Upper lobe of left lung (tissue), 6 donors: Measurements from ENCODE around the gene CLEC4D. TPM values are rescaled to one million over a fixed set of nuclear protein-coding genes. Genes with fewer than 3 reads are reported as not detected.

Source experiments
- ATAC-seq, 2 donors: fragments of 200-7000 bp; cut with Tn5 transposase; one replicate each; pipeline ENCODE4 v1.9.1; 2022; ENCODE audit warnings: mild to moderate bottlenecking in 2 of 2, moderate library complexity in 2 of 2; ENCODE audit not compliant: low FRiP score in 2 of 2
- DNase-seq, 2 donors: peaks; one replicate each; pipeline ENCODE4 v3.0.0-alpha.2; 2019 to 2020
- H3K27ac ChIP-seq, 4 donors: fragments of 200-600 bp; sonication (generic); one replicate each; pipeline ENCODE4 v1.5.1; 2016 to 2019
- H3K27me3 ChIP-seq, 4 donors: fragments of 200-600 bp; sonication (generic); one replicate each; pipeline ENCODE4 v1.5.1; 2017 to 2019
- H3K36me3 ChIP-seq, 4 donors: fragments of 200-600 bp; sonication (generic); one replicate each; pipeline ENCODE4 v1.5.1; 2016 to 2019
- H3K4me1 ChIP-seq, 4 donors: fragments of 200-600 bp; sonication (generic); one replicate each; pipeline ENCODE4 v1.5.1; 2018 to 2019
- H3K4me3 ChIP-seq, 4 donors: fragments of 200-600 bp; sonication (generic); one replicate each; pipeline ENCODE4 v1.5.1; 2017 to 2019; ENCODE audit warnings: mild to moderate bottlenecking in 2 of 4, moderate library complexity in 1 of 4
- H3K9me3 ChIP-seq, 4 donors: fragments of 200-600 bp; sonication (generic); one replicate each; pipeline ENCODE4 v1.5.1; 2018 to 2019
- CTCF ChIP-seq, 6 experiments: fragments of 450-650 bp in 4 of 6; fragments of 200-600 bp in 2 of 6; sonication (generic) in 2 of 6; IDR thresholded peaks; one replicate each; pipeline ENCODE4 v1.5.1; 2016 to 2019; ENCODE audit warnings: antibody characterized with exemption in 6 of 6
- EP300 ChIP-seq, 4 donors: sonication (generic); formaldehyde crosslinking; IDR thresholded peaks; one replicate each; pipeline ENCODE4 v1.5.1; 2017; ENCODE audit warnings: antibody characterized with exemption in 4 of 4, control low read depth in 2 of 4
- POLR2A ChIP-seq, 4 donors: fragments of 450-650 bp; IDR thresholded peaks; one replicate each; pipeline ENCODE4 v1.5.1; 2016 to 2017; ENCODE audit warnings: antibody characterized with exemption in 4 of 4, mild to moderate bottlenecking in 2 of 4
- POLR2AphosphoS5 ChIP-seq, 2 donors: sonication (generic); formaldehyde crosslinking; IDR thresholded peaks; one replicate each; pipeline ENCODE4 v1.5.1; 2017; ENCODE audit warnings: antibody characterized with exemption in 2 of 2
- WGBS, 2 donors: methylation state at CpG; one replicate each; pipeline ENCODE4 v1.1.5; 2017 to 2018; 5-methylcytosine and 5-hydroxymethylcytosine counted together
- total RNA-seq, 6 donors: library from RNA; depleted of rRNA in 4 of 6; stranded (reverse); fragments of >200 nt in 4 of 6; gene quantifications; one replicate each; pipeline versions ENCODE4 v1.1.0 to v1.2.1, GENCODE V29; 2016 to 2021
- donor health status: DM: no; HTN: no; CAD: no; lungs with moderate emphysema.
- donor health status: DM: no; HTN: yes; CAD: no; lungs with severe emphysema.

The CLEC4D gene
- total RNA-seq, 6 donors from 2014 or later, result 1.2 to 4.0 (median 3.2) TPM; not detected in 1

- Histone ChIP-seq H3K36me3 (peaks cover 0 to 10% (median 0%) of the 10 kb centered on the region in 4 donors), H3K4me1 (peaks cover 0 to 18% (median 14%) of the 10 kb centered on the region in 4 donors), H3K9me3 (no peaks in the 10 kb centered on the region), H3K27me3 (no peaks in the 10 kb centered on the region), H3K27ac (peak overlapping the region; percentile 46 to 88 (median 68)), H3K4me3 (peak overlapping the region in 1 of 4 donors; percentile 36)
- ATAC-seq (no peak), DNase-seq (no peak)
- 63 to 77% methylated on average over 10 of the region's 10 CpGs for WGBS, 2 donors
- no peak for TF ChIP-seq EP300 (IDR thresholded peaks at IDR 0.05)
- TF ChIP-seq CTCF (IDR thresholded peaks at IDR 0.05), result no peak
- no peak for TF ChIP-seq POLR2A (IDR thresholded peaks at IDR 0.05)
- no peak for TF ChIP-seq POLR2AphosphoS5 (IDR thresholded peaks at IDR 0.05)
Measured at GRCh38 chr12:8541562-8541961, 28.3 kb downstream of the CLEC4D start.

- no peak for TF ChIP-seq EP300 (IDR thresholded peaks at IDR 0.05)
- TF ChIP-seq CTCF (IDR thresholded peaks at IDR 0.05), result peak; percentile 72 to 91 (median 79)
- no peaks in the 10 kb centered on the region for H3K27me3 ChIP-seq
- peaks cover 0 to 18% (median 14%) of the 10 kb centered on the region in 4 donors for H3K4me1 ChIP-seq
- H3K9me3 ChIP-seq, result no peaks in the 10 kb centered on the region
- H3K36me3 ChIP-seq, result no peaks in the 10 kb centered on the region
- peak in 1 of 2 donors; percentile 68 for DNase-seq
- 0 to 2% methylated on average over 3 of the region's 3 CpGs for WGBS, 2 donors
- ATAC-seq, result peak; percentile 66 to 84
- peak overlapping the region in 1 of 4 donors; percentile 8 for H3K4me3 ChIP-seq
- H3K27ac ChIP-seq, result no peak overlapping the region
Measured at GRCh38 chr12:8544295-8544694, 31.0 kb downstream of the CLEC4D start.

- 76 to 82% methylated on average over 3 of the region's 3 CpGs for WGBS, 2 donors
- Histone ChIP-seq H3K4me3 (no peak overlapping the region), H3K36me3 (no peaks in the 10 kb centered on the region), H3K27ac (no peak overlapping the region), H3K27me3 (no peaks in the 10 kb centered on the region), H3K9me3 (no peaks in the 10 kb centered on the region), H3K4me1 (peaks cover 0 to 15% (median 12%) of the 10 kb centered on the region in 4 donors)
- DNase-seq, result no peak
- no peak for ATAC-seq
- TF ChIP-seq POLR2A (IDR thresholded peaks at IDR 0.05) (no peak), EP300 (IDR thresholded peaks at IDR 0.05) (no peak), CTCF (IDR thresholded peaks at IDR 0.05) (no peak), POLR2AphosphoS5 (IDR thresholded peaks at IDR 0.05) (no peak)
Measured at GRCh38 chr12:8546591-8546990, 33.3 kb downstream of the CLEC4D start.

- 46 to 71% methylated on average over 2 of the region's 2 CpGs for WGBS, 2 donors
- H3K4me1 ChIP-seq, result peaks cover 0 to 10% (median 7%) of the 10 kb centered on the region in 4 donors
- TF ChIP-seq POLR2A (IDR thresholded peaks at IDR 0.05) (no peak), CTCF (IDR thresholded peaks at IDR 0.05) (no peak), EP300 (IDR thresholded peaks at IDR 0.05) (no peak), POLR2AphosphoS5 (IDR thresholded peaks at IDR 0.05) (no peak)
- H3K27me3 ChIP-seq, result no peaks in the 10 kb centered on the region
- H3K4me3 ChIP-seq, result no peak overlapping the region
- DNase-seq, result no peak
- ATAC-seq, result no peak
- H3K27ac ChIP-seq, result no peak overlapping the region
- no peaks in the 10 kb centered on the region for H3K36me3 ChIP-seq
- H3K9me3 ChIP-seq, result no peaks in the 10 kb centered on the region
Measured at GRCh38 chr12:8547645-8548044, 34.3 kb downstream of the CLEC4D start.

- Histone ChIP-seq H3K27ac (no peak overlapping the region), H3K36me3 (no peaks in the 10 kb centered on the region), H3K27me3 (no peaks in the 10 kb centered on the region), H3K4me1 (peaks cover 0 to 10% (median 7%) of the 10 kb centered on the region in 4 donors), H3K4me3 (no peak overlapping the region), H3K9me3 (no peaks in the 10 kb centered on the region)
- no peak for DNase-seq
- TF ChIP-seq CTCF (IDR thresholded peaks at IDR 0.05), result no peak
- TF ChIP-seq POLR2A (IDR thresholded peaks at IDR 0.05), result no peak
- no peak for TF ChIP-seq EP300 (IDR thresholded peaks at IDR 0.05)
- no peak for TF ChIP-seq POLR2AphosphoS5 (IDR thresholded peaks at IDR 0.05)
- ATAC-seq, result no peak
- WGBS, 2 donors, result 93 to 94% methylated on average over 2 of the region's 2 CpGs
Measured at GRCh38 chr12:8548192-8548591, 34.9 kb downstream of the CLEC4D start.
